ENCODE measurements around the gene FBXO44. TPM values are rescaled to one million over a fixed set of nuclear protein-coding genes. Genes with fewer than 3 reads are reported as not detected.

FBXO44 gene
- total RNA-seq, 1 experiment from 2014 or later = 19.3 TPM

- Histone ChIP-seq H3K9me3 (ENCODE audit: low read depth, low read length, poor library complexity, severe bottlenecking) (no peaks in the 10 kb centered on the region), H3K36me3 (ENCODE audit: insufficient read depth, low read length, poor library complexity, severe bottlenecking) (no peaks in the 10 kb centered on the region), H3K4me3 (ENCODE audit: low read depth, low read length, poor library complexity, severe bottlenecking) (no peak overlapping the region), H3K4me1 (ENCODE audit: insufficient read depth, low read length, poor library complexity, severe bottlenecking) (peaks cover 15% of the 10 kb centered on the region), H3K27me3 (replicated peaks; ENCODE audit: insufficient read depth, low read depth, low read length, poor library complexity) (no peaks in the 10 kb centered on the region), H3K27ac (ENCODE audit: low read depth, low read length, poor library complexity, severe bottlenecking) (no peak overlapping the region)
- intact Hi-C loops (cut with micrococcal nuclease; ENCODE audit: unreplicated experiment) = no loop called here
- no peak for DNase-seq (ENCODE audit: low spot score)
- BruUV-seq (replicated peaks) = no TSS peak
- ChIA-PET CTCF (interaction anchor here (1.9 kb wide), 1 partner anchor 71 kb away, joined by 5 read pairs; no protein-coding TSS in a partner anchor), POLR2A (ENCODE audit: low non-redundant PET) (no interaction called here)
- TF ChIP-seq EZH2 (IDR thresholded peaks at IDR 0.05; ENCODE audit: borderline replicate concordance, low read depth, low read length, poor library complexity, severe bottlenecking) (no peak), CTCF (conservative IDR thresholded peaks at IDR 0.05; ENCODE audit: low read depth, low read length) (no peak)
Observed at GRCh38 chr1:11648732-11649158, 5.9 kb upstream of the FBXO44 start.

DNA sequence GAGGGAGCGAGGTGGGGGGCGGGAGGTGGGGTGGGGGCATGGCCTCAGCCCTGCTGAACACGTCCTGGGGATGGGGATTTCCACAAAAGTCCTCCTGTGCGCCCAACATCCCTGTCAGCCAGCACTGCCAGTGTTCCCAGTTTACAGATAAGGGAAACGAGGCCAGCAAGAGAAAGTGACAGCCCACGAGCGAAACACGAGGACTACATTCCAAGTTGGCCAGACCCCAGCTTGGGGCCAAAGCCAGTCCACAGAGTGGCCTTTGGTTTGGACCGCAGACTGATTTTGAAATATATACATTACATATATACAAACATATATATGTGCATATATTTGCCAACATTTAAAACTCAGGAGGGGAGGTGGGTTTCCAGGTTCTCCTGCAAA, 5.4 kb upstream of the FBXO44 start:
- TF ChIP-seq CTCF (conservative IDR thresholded peaks at IDR 0.05; ENCODE audit: low read depth, low read length) (no peak), EZH2 (IDR thresholded peaks at IDR 0.05; ENCODE audit: borderline replicate concordance, low read depth, low read length, poor library complexity, severe bottlenecking) (no peak)
- ChIA-PET CTCF (interaction anchor here (1.6 kb wide), 1 partner anchor 15 kb away, joined by 23 read pairs; the partner anchor contains the start of gene FBXO6), POLR2A (ENCODE audit: low non-redundant PET) (no interaction called here)
- intact Hi-C loops (cut with micrococcal nuclease; ENCODE audit: unreplicated experiment) = no loop called here
- Histone ChIP-seq H3K4me3 (ENCODE audit: low read depth, low read length, poor library complexity, severe bottlenecking) (no peak overlapping the region), H3K27ac (ENCODE audit: low read depth, low read length, poor library complexity, severe bottlenecking) (no peak overlapping the region), H3K27me3 (replicated peaks; ENCODE audit: insufficient read depth, low read depth, low read length, poor library complexity) (no peaks in the 10 kb centered on the region), H3K9me3 (ENCODE audit: low read depth, low read length, poor library complexity, severe bottlenecking) (no peaks in the 10 kb centered on the region), H3K4me1 (ENCODE audit: insufficient read depth, low read length, poor library complexity, severe bottlenecking) (peaks cover 15% of the 10 kb centered on the region), H3K36me3 (ENCODE audit: insufficient read depth, low read length, poor library complexity, severe bottlenecking) (no peaks in the 10 kb centered on the region)
- no peak for DNase-seq (ENCODE audit: low spot score)
- no TSS peak for BruUV-seq (replicated peaks)

GRCh38 chr1:11649624-11650330, 4.9 kb upstream of the FBXO44 start:
- DNase-seq (ENCODE audit: low spot score) = no peak
- peak overlapping the region; percentile 17 for H3K4me3 ChIP-seq (ENCODE audit: low read depth, low read length, poor library complexity, severe bottlenecking)
- POLR2A ChIA-PET (ENCODE audit: low non-redundant PET) = no interaction called here
- H3K9me3 ChIP-seq (ENCODE audit: low read depth, low read length, poor library complexity, severe bottlenecking) = no peaks in the 10 kb centered on the region
- no peaks in the 10 kb centered on the region for H3K36me3 ChIP-seq (ENCODE audit: insufficient read depth, low read length, poor library complexity, severe bottlenecking)
- BruUV-seq (replicated peaks) = no TSS peak
- CTCF ChIA-PET = interaction anchor here (0.6 to 1.6 kb wide), 4 partner anchors 14 to 547 kb away, joined by 3 to 23 read pairs (median 5); partner anchors contain the start of gene FBXO6
- intact Hi-C loops (cut with micrococcal nuclease; ENCODE audit: unreplicated experiment) = loop anchor here (2.0 kb wide), 1 partner anchor 69 kb away; no protein-coding TSS in a partner anchor
- no peaks in the 10 kb centered on the region for H3K27me3 ChIP-seq (replicated peaks; ENCODE audit: insufficient read depth, low read depth, low read length, poor library complexity)
- H3K27ac ChIP-seq (ENCODE audit: low read depth, low read length, poor library complexity, severe bottlenecking) = no peak overlapping the region
- TF ChIP-seq CTCF (conservative IDR thresholded peaks at IDR 0.05; ENCODE audit: low read depth, low read length) (no peak), EZH2 (IDR thresholded peaks at IDR 0.05; ENCODE audit: borderline replicate concordance, low read depth, low read length, poor library complexity, severe bottlenecking) (no peak)
- H3K4me1 ChIP-seq (ENCODE audit: insufficient read depth, low read length, poor library complexity, severe bottlenecking) = peaks cover 15% of the 10 kb centered on the region
